ENCODE data around the gene EIF2AK3. TPM values are rescaled to one million over a fixed set of nuclear protein-coding genes. Genes with fewer than 3 reads are reported as not detected.
"Not testable (repeated sequence)": the region's sequence is repeated elsewhere in the genome, so short reads cannot be mapped to it uniquely, and the experiment has no call there.

The EIF2AK3 gene
- total RNA-seq, 1 donor from 2014 or later = 6.2 TPM

DNA sequence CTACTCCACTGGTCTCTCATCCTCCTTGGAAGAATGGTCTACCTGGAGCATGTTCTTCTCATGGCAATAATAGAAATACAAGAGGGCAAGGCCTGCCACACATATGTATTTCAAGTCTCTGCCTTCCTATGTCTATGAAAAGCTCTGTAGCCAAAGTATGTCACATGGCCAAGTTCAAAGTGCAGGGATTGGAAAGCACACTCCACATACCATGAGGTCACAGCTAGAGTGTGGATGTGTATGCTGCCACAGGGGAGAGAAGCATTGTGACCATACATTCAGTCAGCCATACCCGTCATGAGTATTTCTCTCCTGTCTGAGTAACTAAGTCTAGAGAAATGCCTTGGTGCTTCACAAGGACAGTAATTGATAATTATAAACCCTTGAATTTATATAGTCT, 8.8 kb upstream of the EIF2AK3 start:
- ATAC-seq = no peak

DNA sequence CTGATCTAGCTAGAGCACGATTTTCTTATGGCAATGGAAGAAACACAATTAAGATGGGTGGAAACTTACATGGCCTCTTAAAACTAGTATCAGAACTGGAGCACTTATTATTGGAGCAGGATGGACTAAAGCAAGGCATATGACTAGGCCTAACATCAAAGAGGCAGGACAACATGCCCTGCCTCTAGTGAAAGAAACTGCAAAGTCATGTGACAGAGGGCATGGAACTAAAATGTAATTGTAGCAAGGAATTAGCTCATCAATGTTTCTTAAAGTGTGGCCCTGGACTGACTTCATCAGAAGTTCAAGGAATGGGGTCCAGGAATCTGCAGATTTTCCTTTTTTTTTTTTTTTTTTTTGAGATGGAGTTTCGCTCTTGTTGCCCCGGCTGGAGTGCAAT, 5.3 kb upstream of the EIF2AK3 start:
- ATAC-seq = no peak

DNA sequence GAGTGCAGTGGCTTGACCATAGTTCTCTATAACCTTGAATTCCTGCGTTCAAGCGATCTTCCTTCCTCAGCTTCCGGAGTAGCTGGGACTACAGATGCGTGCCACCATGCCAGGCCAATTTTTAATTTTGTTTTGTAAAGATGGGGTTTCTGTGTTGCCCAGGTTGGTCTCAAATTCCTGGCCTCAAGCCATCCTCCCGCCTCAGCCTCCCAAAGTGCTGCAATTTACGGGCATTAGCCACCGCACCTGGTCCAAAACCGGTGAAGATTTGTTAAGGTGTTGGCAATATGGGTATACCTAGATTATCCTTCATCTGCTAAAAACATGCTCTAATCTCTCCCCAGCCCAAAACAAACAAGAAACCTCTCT, 1.3 kb upstream of the EIF2AK3 start:
- no peak for ATAC-seq

DNA sequence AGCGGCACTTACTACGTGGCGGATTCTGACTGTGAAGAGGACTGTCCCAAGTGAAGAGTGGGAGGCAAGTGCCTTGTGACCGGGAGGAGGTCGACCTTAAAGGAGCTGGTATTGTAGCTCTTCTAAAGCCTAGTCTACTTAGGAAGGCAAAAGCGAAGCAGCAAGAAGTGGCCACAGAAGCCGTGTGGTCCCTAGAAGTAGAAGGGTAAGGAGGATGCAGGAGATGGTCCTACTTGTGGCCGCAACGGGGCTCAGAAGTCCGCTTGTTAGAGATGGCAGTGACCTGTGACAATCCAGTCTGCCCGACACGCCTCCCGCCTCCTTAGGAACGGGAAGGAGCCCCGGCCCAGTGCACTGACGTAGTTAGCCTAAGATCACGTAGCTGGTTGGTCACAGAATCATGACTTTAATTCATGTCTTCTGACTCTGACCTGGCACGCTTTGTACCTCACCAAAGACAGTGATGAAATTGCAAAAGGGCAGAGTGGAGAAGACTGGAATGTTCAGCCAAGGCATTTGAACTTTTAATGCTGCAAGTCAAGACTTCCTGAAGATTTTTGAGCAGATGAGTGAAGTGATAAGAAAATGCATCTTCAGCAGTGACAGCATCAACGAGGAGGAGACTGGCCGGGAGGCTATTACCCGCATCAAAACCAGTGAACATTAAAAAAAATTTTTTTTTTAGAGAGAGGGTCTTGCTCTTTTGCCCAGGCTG, 749 bp upstream of the EIF2AK3 start:
- ATAC-seq = peak; percentile 74

DNA sequence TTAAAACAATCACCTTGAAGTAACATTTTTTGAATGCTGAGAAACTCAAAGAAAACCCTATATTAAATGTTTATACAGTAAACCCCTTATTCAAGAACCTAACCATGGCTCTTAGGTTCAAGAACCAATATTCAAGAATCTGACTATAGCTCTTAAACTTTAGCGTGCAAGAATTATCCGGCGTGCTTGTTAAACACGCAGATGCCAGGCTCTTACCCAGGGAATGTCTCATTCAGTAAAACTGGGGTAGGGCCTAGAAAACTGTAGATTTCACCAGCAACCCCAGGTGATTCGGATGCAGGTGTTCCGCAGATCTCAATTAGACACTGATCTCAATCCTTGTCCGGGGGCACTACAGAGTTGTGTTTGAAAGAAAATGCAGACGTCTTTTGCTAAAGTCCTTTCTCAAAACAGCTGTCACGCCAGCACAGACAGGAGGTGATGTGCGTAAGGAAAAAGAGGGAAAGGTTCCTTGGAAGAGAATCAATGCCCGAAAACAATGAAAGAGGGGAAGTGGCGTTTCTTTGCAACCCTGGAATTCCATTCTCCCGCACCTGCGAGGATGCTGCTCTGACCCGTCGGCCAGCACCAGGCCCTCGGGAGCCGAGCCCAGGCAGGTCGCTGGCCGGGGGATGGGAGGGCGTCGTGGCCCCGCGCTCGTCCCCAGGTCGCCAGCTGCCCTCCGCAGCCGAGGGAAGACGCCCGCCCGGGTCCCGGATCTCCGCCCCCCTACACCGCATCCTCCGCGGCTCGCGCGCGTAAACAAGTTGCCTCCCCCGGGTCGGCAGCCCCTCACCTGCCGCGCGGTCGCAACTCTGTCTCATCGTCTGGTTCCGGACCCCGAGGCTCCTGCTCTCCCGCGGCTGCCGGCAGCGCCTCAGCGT, 851 bp downstream of the EIF2AK3 start:
- peak; percentile 0 for ATAC-seq

DNA sequence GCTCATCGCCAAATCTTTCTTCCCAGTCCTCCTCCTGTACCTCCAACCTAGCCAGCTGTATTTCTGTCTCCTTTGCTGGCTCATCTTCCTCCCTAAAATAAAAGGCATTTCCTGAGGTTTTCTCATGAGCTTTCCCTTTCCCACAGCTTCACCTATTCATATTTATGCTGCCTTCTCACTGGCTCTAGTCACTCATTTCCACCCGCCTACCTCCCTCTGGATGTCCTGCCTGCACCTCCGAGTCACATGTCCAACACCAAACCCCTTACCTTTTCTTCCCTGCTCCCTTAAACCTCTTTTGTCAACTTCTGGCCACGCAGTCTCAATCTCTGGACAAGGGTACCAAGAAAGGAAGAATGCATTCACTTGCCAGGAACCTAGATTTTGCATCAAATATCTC, 2.8 kb downstream of the EIF2AK3 start:
- no peak for ATAC-seq

DNA sequence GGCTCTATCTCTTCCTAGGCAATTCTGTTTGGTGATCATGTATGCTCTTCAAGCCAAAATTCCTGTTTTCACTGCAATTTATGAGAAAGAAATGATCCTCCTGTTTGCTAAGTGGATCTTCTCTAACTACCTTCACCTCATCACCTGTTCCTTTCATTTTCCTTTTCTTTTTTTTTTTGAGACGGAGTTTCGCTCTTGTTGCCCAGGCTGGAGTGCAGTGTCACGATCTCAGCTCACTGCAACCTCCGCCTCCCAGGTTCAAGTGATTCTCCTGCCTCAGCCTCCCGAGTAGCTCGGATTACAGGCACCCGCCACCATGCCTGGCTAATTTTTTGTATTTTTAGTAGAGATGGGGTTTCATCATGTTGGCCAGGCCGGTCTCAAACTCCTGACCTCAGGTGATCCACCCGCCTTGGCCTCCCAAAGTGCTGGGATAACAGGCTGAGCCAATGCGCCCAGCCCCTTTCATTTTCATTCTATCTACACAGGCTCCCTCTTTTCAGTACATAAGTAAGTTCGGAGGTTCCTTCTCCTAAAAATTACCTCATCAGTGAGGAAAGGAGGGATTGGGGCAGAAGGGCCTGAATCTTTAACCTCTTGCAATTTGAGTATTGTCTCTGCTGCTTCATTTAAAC, 3.3 kb downstream of the EIF2AK3 start:
- not testable (repeated sequence) for ATAC-seq

DNA sequence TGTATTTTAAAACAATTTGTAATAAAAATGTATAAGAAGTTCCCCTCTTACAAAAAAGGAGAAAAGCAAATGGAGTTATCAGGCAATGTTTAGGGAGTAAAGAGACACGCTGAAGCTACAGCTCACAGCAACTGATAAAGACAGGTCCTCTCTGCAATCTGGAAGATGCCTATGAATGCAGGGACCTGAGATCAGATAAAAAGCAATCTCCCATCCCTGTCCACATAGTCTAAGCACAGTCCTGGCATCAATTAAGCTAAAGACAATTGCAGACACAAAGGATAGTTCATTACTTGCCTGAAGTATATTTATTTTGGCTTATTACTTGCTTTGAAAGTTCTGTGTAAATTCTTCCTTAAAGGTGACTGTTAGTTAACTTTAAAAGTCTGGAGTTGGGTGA, 5.0 kb downstream of the EIF2AK3 start:
- no peak for ATAC-seq

DNA sequence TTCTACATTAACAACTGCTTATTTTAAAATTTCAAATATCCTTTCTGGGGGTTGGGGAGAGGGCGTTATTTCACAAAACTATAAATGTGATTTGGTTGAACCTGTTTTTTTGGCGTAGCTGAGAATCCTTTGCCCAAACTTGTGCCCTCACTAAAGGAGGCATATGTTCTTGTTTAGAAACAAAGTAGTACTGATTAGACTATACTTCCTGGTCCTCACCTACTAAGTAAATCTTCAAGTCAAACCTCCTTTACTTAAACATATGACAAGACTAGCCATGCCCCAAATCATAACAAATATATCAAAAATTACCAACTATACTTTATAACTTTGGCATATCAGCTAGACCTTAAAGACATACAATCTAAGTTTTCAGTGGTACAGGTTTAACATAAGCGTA, 5.8 kb downstream of the EIF2AK3 start:
- peak; percentile 71 for ATAC-seq

DNA sequence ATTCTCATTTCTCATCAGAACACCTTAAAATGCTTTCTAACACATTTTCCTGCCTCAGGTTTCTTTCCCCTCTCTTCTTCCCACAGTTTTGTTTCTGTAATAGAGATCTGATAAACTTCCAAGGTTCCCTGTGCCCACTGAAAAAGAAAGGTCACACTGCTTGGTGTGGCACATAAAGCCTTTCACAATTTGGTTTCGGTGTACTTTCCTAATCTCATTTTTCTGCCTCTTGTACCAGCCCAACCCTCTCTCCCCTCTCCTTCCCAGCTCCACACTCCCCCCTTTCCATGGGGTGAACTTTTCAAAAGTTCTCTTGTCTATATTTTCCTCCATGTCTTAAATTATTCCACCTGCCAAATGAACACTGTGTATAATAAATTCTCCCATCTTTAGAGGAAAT, 7.2 kb downstream of the EIF2AK3 start:
- ATAC-seq = no peak

DNA sequence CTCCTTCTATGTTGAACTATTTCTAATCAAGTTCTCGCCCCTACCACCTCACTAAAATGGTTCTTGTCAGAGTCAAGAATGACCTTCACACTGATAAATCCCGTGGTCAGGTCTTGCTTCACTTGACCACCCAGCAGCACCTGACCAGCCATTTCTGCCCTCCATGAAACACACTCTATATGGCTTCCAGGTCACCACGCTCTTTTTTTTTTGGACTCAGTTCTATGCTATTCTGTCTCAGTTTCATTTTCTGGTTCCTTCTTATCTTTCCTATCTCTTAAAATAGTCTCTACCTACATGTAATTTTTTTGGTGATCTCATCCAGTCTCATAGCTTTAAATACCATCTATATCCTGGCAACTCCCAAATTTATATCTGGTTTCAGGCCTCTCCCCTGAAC, 11.4 kb downstream of the EIF2AK3 start:
- ATAC-seq = no peak

DNA sequence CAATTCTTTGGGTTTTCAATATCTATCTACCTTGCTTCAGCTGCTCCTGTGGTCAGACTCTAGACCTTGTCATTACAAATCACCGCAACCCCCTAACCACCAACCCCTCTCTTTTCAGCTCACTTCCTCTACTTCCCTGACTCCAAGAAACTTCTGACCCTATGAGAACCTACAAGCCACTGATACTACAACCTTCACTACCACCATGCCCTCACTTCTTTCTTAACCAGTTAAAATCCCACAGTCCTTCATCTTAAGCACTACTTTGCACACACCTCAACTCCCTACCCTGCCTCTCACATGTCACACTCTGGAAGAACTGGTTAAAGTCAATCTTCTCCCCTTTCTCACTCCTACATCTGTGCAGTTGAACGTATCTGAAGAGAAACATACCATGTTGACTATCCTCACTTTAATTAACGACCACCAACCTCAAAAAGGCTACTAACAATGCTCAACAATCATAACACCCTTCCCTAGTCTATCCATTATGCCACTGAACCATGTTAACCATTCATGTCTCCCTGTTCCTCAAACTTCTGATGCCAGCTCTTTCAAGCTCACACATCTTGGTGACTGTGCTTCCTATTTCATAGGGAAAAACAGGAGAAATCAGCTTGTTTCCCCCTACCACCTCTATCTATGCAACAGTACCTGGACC, 12.6 kb downstream of the EIF2AK3 start:
- no peak for ATAC-seq

DNA sequence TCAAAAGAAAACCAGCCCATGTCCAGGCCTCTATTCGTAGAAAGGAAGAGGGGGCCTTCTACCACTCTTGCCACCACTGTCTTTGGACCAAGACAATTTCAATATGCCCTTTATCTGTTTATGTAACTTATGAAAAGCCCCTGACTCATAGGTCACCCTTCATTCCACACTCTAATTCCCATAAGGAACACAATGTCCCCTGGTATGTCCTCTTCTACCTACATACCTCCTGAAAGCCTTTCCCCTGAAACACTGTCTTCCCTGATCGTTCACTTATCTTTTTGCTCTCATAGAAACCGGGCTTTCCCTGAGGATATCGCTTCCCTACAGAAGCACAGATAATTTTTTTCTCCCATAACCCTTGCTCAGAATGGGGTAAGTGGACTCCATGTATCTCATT, 13.3 kb downstream of the EIF2AK3 start:
- ATAC-seq = no peak

DNA sequence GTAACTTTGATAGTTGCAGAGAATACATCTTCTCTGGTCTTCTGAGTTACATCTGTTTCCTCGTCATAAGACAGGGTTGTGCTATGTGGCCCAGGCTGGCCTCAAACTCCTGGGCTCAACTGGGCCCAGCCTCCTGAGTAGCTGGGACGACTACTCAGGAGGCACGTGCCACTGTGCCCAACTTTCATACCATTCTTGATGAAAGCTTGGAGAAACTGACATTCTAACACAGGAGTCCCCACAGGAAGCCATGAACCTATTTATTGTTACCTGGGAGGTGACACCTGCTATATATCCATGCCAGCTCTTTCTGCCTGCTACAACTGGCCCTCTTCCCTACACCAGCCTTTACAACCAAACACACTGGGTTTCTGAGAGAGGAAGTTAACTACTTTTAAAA, 19.1 kb downstream of the EIF2AK3 start:
- no peak for ATAC-seq

DNA sequence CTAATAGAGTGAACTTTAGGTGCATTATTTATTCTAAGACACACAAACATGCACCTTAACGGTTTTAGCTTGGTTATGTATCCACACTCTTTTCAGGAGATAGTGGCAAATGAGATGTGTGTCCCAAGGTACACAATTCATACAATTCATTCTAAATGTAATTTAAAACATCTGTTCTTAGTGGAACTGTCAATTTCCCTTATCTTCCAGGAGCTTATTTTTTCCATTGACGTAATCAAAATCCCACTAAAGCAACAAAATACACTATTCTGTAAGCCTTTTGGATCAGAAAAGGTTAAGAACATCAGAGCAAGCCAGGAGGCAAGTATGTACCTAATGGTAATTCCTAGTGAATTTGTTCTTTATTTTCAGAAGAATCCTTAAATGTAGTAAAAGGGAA, 19.8 kb downstream of the EIF2AK3 start:
- no peak for ATAC-seq

DNA sequence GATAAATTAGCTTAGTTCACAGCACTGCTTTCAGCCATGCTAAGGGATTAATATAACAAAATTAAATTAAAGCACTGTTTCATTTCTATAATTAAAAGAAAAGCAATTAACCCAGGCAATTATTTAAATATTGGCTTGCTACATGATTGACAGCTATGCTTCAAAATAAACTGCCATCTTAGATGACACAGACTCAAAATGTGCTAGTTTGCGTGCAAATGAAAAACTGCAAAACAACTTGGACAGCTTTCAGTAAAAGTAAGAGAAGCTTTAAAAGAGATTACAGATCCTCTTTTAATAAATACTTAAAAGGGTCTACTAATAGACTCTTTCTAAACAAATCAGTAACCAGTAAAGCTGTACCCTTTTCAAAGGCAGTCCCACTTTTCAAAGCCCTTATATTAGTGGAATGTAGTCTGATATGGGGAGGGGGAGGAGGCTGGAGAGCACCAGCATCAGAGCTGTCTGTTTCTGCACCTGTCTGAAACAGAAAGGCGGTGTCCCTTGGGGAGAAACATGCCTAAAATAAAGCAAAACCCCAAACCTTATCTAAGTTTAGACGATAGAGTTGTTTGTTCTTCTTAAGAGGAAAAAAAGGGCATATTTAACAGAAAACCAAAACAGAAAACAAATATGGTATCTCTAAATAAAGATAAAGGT, 20.8 kb downstream of the EIF2AK3 start:
- ATAC-seq = no peak

DNA sequence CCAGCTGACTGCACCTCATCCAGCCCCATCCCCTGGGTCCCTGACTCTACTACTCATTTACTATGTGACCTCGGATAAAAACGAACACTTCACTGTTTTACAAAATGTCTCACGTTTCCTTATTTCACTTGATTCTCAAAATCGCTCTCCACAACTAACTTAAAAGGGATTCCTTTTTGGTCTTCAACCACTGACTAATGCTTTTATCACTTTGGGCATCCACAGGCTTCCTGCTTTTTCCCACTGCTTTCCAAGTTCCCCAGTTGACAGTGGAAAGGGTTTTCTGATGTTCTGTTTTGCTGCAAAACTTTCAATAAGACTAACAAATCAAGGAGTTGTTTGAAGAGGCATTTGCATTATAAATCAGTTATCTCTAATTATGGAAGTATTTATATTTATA, 24.1 kb downstream of the EIF2AK3 start:
- ATAC-seq = no peak

DNA sequence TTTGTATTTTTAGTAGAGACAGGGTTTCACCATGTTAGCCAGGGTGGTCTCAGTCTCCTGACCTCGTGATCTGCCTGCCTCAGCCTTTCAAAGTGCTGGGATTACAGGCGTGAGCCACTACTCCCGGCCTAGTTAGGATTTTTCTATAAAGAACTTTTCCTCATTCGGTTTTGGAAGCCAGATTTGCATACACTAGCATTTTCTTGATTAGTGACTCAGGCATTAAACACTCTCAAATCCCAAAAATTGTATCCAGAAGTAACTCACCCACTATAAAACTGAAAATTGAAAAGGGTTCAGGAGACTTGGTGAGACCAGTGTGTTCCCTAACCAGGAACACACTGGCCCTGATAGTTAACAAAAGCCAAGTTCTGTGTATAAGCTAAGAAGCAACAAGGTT, 25.2 kb downstream of the EIF2AK3 start:
- no peak for ATAC-seq

DNA sequence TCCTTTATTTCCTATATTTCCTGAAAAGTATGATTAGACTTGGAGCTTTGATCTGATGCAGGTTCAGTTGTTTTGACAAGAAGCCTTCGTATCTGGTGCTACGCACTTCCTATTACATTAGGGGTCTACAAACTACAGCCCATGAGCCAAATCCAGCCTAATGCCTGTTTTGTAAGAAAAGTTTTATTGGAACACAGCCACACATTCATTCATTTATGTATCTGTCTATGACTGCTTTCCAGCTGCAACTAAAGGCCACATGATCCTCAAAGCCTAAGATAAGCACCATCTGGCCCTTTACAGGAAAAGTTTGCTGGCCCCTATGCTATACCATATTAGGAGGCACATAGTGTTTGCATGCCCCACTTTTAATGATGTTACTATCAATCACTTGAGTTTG, 26.0 kb downstream of the EIF2AK3 start:
- no peak for ATAC-seq

DNA sequence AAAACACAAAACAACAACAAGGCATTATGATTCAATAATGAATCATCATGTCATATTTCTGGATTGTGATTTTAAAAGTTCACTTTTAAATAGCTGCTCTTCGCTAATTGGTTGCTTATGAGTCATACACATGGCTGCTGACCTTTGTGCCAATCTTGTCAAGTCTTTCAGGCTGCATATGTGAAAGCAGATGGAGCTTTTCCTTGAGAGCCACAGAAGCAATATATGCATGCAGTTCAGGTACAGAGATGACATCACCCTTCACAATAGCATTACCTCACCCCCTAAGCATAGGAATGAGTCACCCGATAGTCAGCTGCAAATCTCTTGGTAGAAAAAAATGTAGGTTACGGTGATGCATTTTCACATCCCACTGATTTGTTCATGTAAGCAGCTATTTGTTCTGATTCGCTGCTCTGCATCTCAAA, 27.2 kb downstream of the EIF2AK3 start:
- ATAC-seq = peak; percentile 100

DNA sequence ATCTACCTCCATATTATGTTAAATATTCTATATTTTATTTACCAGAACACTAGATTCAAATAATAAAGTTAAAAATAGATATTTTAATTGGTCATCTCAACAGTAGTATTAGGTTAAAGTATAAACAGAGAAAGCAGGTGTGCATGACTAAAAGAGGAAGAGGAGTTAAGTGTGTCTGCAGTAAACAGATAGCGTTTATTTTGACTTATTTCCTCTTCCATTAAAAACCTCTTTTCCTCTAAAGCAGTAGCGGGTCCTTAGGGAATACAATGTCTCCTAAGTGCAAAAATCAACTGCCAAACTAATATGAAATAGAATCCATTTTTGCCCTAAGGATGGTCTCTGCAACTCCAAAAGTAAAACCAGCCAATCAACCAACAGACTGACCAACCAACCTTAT, 27.7 kb downstream of the EIF2AK3 start:
- no peak for ATAC-seq

DNA sequence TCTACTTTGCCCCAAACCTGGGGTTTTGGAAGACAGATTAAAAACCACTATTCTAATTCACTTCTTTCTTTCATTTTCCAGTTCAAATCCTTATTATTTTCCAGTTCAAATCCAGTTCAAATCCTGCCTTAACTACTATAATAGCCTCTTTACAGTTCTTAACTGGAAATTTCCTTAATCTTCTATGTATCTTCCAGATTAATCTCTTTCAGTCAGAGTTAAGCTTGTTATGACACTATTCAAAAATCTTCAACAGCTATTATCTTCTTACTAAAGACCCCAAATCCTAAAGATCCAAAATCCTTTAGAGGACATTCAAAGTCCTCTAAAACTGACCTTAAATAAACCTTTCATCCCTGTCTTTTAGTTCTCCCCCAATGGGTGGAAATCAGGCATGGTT, 30.1 kb downstream of the EIF2AK3 start:
- ATAC-seq = no peak
